T-cell (primary cell): ENCODE data around the gene CASQ1. TPM values are rescaled to one million over a fixed set of nuclear protein-coding genes. Genes with fewer than 3 reads are reported as not detected.

Experiments used
- ATAC-seq, 4 experiments: fragments of 200-7000 bp in 3 of 4; fragments of 150-1000 bp in 1 of 4; cut with Tn5 transposase; replicated peaks in 1 of 4; 1 replicate in 3 of 4; 2 replicates in 1 of 4; pipeline ENCODE4 v1.10.0; 2021; ENCODE audit warnings: moderate library complexity in 3 of 4, mild to moderate bottlenecking in 2 of 4, moderate number of reproducible peaks in 1 of 4
- CTCF ChIA-PET, 2 donors: fragments of 300-600 bp; sonication (Branson Sonifier 250); formaldehyde crosslinking; loops; one replicate each; lab custom pipeline; 2022; ENCODE audit warnings: antibody characterized with exemption in 2 of 2; lab: Charles Lee
- POLR2A ChIA-PET, 2 donors: fragments of 300-600 bp; sonication (Branson Sonifier 250); formaldehyde crosslinking; loops; one replicate each; lab custom pipeline; 2022; ENCODE audit warnings: antibody characterized with exemption in 2 of 2; lab: Charles Lee
- DNase-seq, 35 experiments: peaks; one replicate each; pipeline versions ENCODE4 v3.0.0 to v3.0.0-alpha.2; 2013 to 2023
- H3K27ac ChIP-seq: one replicate; pipeline ENCODE4 v1.5.1; 2013; ENCODE audit warnings: low read length
- H3K27me3 ChIP-seq, 2 experiments: replicated peaks in 1 of 2; 1 replicate in 1 of 2; 2 replicates in 1 of 2; pipeline versions ENCODE4 v1.6.1 to v1.7.0; 2013; ENCODE audit warnings: low read length in 1 of 2, mixed read lengths in 1 of 2; ENCODE audit not compliant: control insufficient read depth in 2 of 2, insufficient read depth in 2 of 2; ENCODE audit errors: extremely low read depth in 1 of 2
- H3K36me3 ChIP-seq, 2 donors: 1 replicate in 1 of 2; 2 replicates in 1 of 2; pipeline versions ENCODE4 v1.6.1 to v1.7.0; 2013; ENCODE audit warnings: low read length in 1 of 2; ENCODE audit not compliant: control insufficient read depth in 2 of 2, insufficient read depth in 1 of 2; ENCODE audit errors: extremely low read depth in 1 of 2
- H3K4me1 ChIP-seq, 2 experiments: 1 replicate in 1 of 2; 2 replicates in 1 of 2; pipeline versions ENCODE4 v1.6.1 to v1.7.0; 2013; ENCODE audit warnings: low read length in 2 of 2, mixed read lengths in 1 of 2; ENCODE audit not compliant: insufficient read depth in 2 of 2, control insufficient read depth in 1 of 2; ENCODE audit errors: extremely low read depth in 1 of 2
- H3K4me3 ChIP-seq, 2 donors: 1 replicate in 1 of 2; 2 replicates in 1 of 2; pipeline versions ENCODE4 v1.5.1 to v1.7.0; 2013; ENCODE audit warnings: mild to moderate bottlenecking in 2 of 2, low read length in 1 of 2, moderate library complexity in 1 of 2; ENCODE audit not compliant: control insufficient read depth in 1 of 2; ENCODE audit errors: extremely low read depth in 1 of 2
- H3K9me3 ChIP-seq: 2 replicates; pipeline ENCODE4 v1.7.0; 2013
- H3K27ac Mint-ChIP-seq, 2 donors: one replicate each; pipeline ENCODE4 v1.8.0; 2020 to 2021; ENCODE audit warnings: mild to moderate bottlenecking in 2 of 2, mixed read lengths in 2 of 2
- H3K27me3 Mint-ChIP-seq, 2 donors: one replicate each; pipeline ENCODE4 v1.8.0; 2021 to 2022; ENCODE audit warnings: mixed read lengths in 2 of 2
- H3K36me3 Mint-ChIP-seq: one replicate; pipeline ENCODE4 v1.8.0; 2021; ENCODE audit warnings: mixed read lengths
- H3K4me1 Mint-ChIP-seq, 3 donors: one replicate each; pipeline ENCODE4 v1.8.0; 2020 to 2022; ENCODE audit warnings: mixed read lengths in 3 of 3, mild to moderate bottlenecking in 1 of 3
- H3K4me3 Mint-ChIP-seq, 3 donors: one replicate each; pipeline ENCODE4 v1.8.0; 2020 to 2022; ENCODE audit warnings: mild to moderate bottlenecking in 3 of 3, mixed read lengths in 3 of 3, moderate library complexity in 3 of 3
- H3K9me3 Mint-ChIP-seq, 3 donors: one replicate each; pipeline ENCODE4 v1.8.0; 2020 to 2022; ENCODE audit warnings: mixed read lengths in 3 of 3
- WGBS: methylation state at CpG from one replicate; pipeline ENCODE4 v1.1.5; 2013; ENCODE audit warnings: missing lambda C conversion rate; ENCODE audit not compliant: insufficient coverage; 5-methylcytosine and 5-hydroxymethylcytosine counted together
- total RNA-seq, 35 experiments: library from RNA in 6 of 35; stranded (reverse) in 6 of 35; fragments of 120-200 nt in 1 of 35; gene quantifications; one replicate each; pipeline versions ENCODE4 v1.2.1 to v1.2.4 and lab custom pipeline; 2013 to 2026

CASQ1 gene
- total RNA-seq, 5 donors from 2014 or later (not counting 1 experiment from before 2014, with no cell fraction given) = not detected

DNA sequence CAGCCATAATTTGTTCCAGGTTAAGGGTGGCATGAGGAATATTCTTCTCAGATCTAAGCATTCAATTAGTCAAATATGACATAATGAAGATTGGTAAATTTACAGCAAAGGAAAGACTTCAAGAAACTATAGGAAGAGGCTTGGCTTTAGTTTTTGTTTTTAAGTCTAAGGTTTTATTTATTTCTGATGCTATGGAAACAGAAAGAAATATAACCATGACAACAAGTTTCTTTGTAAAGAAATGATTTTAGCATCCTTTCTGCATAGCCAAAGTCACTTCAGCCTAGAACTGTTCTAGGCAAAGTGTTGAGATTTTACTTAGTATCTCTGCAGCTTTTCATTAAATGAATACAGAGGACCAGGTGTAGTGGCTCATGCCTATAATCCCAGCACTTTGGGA is 42.5 kb downstream of the CASQ1 start:
- H3K27ac Mint-ChIP-seq = peak overlapping the region in 1 of 2 donors; percentile 6
- Histone ChIP-seq H3K36me3 (peaks cover under 1 to 73% of the 10 kb centered on the region in 2 donors), H3K9me3 (no peaks in the 10 kb centered on the region), H3K27me3 (no peaks in the 10 kb centered on the region), H3K4me1 (no peaks in the 10 kb centered on the region), H3K27ac (no peak overlapping the region), H3K4me3 (no peak overlapping the region)
- H3K36me3 Mint-ChIP-seq = peaks cover 59% of the 10 kb centered on the region
- DNase-seq (no peak), ATAC-seq (no peak)
- POLR2A ChIA-PET = no interaction called here
- no peaks in the 10 kb centered on the region for H3K9me3 Mint-ChIP-seq
- H3K27me3 Mint-ChIP-seq = no peaks in the 10 kb centered on the region
- peaks cover 6 to 18% (median 13%) of the 10 kb centered on the region in 3 donors for H3K4me1 Mint-ChIP-seq
- no peak overlapping the region for H3K4me3 Mint-ChIP-seq
- CTCF ChIA-PET = interaction anchor here in 1 of 2 donors (2.3 to 3.2 kb wide), 2 partner anchors 19 to 59 kb away, joined by 6 to 10 read pairs; no protein-coding TSS in a partner anchor

- H3K27me3 Mint-ChIP-seq = no peaks in the 10 kb centered on the region
- ATAC-seq = no peak
- Histone ChIP-seq H3K9me3 (no peaks in the 10 kb centered on the region), H3K27ac (no peak overlapping the region), H3K27me3 (no peaks in the 10 kb centered on the region), H3K4me3 (no peak overlapping the region), H3K4me1 (no peaks in the 10 kb centered on the region), H3K36me3 (peaks cover 13 to 70% of the 10 kb centered on the region in 2 donors)
- ChIA-PET CTCF (no interaction called here), POLR2A (interaction anchor here in 1 of 2 donors (0.6 kb wide), 1 partner anchor 348 kb away, joined by 3 read pairs; no protein-coding TSS in a partner anchor)
- H3K9me3 Mint-ChIP-seq = no peaks in the 10 kb centered on the region
- peaks cover 6 to 24% (median 15%) of the 10 kb centered on the region in 3 donors for H3K4me1 Mint-ChIP-seq
- WGBS = 90% methylated on average over 3 of the region's 5 CpGs
- no peak overlapping the region for H3K27ac Mint-ChIP-seq
- DNase-seq = no peak
- peaks cover 59% of the 10 kb centered on the region for H3K36me3 Mint-ChIP-seq
- no peak overlapping the region for H3K4me3 Mint-ChIP-seq
Observed at GRCh38 chr1:160236806-160237205, 46.4 kb downstream of the CASQ1 start.

DNA sequence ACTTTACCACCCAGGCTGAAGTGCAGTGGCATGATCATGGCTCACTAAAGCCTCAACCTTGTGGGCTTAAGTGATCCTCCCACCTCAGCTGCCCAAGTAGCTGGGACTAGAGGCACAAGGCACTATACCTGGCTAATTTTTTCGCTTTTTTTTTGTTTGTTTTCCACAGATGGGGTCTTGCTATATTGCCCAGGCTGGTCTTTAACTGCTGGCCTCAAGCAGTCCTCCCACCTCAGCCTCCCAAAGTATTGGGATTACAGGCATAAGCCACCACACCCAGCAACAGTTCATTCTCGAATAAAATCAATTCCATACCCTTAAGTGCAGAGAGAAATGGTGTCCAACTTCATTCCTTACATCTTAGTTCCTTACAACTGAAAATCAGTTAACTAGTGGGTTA is 47.2 kb downstream of the CASQ1 start:
- Mint-ChIP-seq H3K9me3 (no peaks in the 10 kb centered on the region), H3K27me3 (no peaks in the 10 kb centered on the region), H3K36me3 (peaks cover 62% of the 10 kb centered on the region), H3K4me3 (no peak overlapping the region), H3K4me1 (peaks cover 6 to 24% (median 15%) of the 10 kb centered on the region in 3 donors), H3K27ac (no peak overlapping the region)
- H3K27me3 ChIP-seq = no peaks in the 10 kb centered on the region
- no peak overlapping the region for H3K27ac ChIP-seq
- no peak overlapping the region for H3K4me3 ChIP-seq
- no CpG with 5 or more reads among the region's 2 CpGs for WGBS
- no peaks in the 10 kb centered on the region for H3K4me1 ChIP-seq
- H3K9me3 ChIP-seq = no peaks in the 10 kb centered on the region
- POLR2A ChIA-PET = interaction anchor here in 1 of 2 donors (0.6 kb wide), 1 partner anchor 347 kb away, joined by 3 read pairs; no protein-coding TSS in a partner anchor
- CTCF ChIA-PET = no interaction called here
- peaks cover 16 to 68% of the 10 kb centered on the region in 2 donors for H3K36me3 ChIP-seq
- ATAC-seq = no peak
- DNase-seq = no peak

DNA sequence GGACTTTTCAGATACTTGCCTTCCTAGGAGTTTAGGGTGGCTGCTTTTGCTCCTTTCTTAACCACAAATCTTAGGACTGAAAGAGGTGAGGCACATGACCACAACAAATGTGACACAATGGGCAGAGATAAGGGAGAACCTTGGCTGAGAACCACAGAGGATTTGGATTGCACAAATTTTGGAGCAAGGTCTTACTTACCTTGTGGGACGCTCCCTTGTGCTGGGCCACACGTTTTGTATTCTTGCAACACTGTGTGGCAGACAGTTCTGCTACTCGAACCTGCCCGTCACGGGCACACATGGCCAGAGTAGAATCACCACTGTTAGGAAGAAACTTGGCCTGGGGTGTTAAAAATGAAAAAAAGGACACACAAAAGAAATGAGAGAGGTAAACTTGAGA is 48.0 kb downstream of the CASQ1 start:
- Histone ChIP-seq H3K4me1 (no peaks in the 10 kb centered on the region), H3K27ac (no peak overlapping the region), H3K9me3 (no peaks in the 10 kb centered on the region), H3K4me3 (no peak overlapping the region), H3K27me3 (no peaks in the 10 kb centered on the region), H3K36me3 (peaks cover 16 to 72% of the 10 kb centered on the region in 2 donors)
- Mint-ChIP-seq H3K9me3 (no peaks in the 10 kb centered on the region), H3K36me3 (peaks cover 69% of the 10 kb centered on the region), H3K27ac (no peak overlapping the region), H3K4me1 (peaks cover 6 to 24% (median 17%) of the 10 kb centered on the region in 3 donors), H3K4me3 (no peak overlapping the region), H3K27me3 (no peaks in the 10 kb centered on the region)
- DNase-seq (no peak), ATAC-seq (no peak)
- ChIA-PET POLR2A (interaction anchor here in 1 of 2 donors (0.6 kb wide), 1 partner anchor 15 kb away, joined by 8 read pairs; no protein-coding TSS in a partner anchor), CTCF (interaction anchor here (0.9 to 1.2 kb wide), 2 partner anchors 14 kb away, joined by 3 to 5 read pairs; no protein-coding TSS in a partner anchor)
- 100% methylated on average over 1 of the region's 5 CpGs for WGBS

GRCh38 chr1:160239582-160240299 is 49.4 kb downstream of the CASQ1 start:
- H3K4me3 Mint-ChIP-seq = no peak overlapping the region

DNA sequence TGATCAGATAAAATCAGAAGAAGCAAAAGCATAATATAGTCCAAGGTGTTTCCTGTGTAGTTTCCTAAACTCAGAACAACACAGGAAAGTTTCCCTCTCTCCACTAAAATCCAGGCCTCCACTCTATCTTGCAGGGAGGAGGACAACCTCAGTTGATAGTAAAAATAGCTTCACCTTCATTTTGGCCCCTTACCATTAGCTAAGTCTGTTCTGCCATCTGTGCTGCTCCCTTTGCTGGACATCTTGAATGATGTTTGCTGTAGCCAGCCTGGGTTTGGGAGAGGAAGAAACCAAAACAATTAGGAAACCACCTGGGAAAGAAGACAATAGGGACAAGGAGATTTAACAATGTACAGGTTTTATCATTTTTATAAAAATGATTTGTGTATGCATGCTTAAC is 53.4 kb downstream of the CASQ1 start:
- H3K27me3 ChIP-seq = no peaks in the 10 kb centered on the region
- peaks cover 42% of the 10 kb centered on the region for H3K36me3 Mint-ChIP-seq
- H3K9me3 ChIP-seq = no peaks in the 10 kb centered on the region
- POLR2A ChIA-PET = interaction anchor here (0.7 kb wide), 2 partner anchors 15 to 44 kb away, joined by 3 read pairs; no protein-coding TSS in a partner anchor
- no peak overlapping the region for H3K27ac ChIP-seq
- CTCF ChIA-PET = interaction anchor here (0.6 to 1.6 kb wide), 3 partner anchors 9 to 48 kb away, joined by 3 to 6 read pairs (median 4); no protein-coding TSS in a partner anchor
- no peak overlapping the region for H3K4me3 ChIP-seq
- ATAC-seq (no peak), DNase-seq (no peak)
- H3K4me1 ChIP-seq = no peaks in the 10 kb centered on the region
- H3K36me3 ChIP-seq = peaks cover 7 to 43% of the 10 kb centered on the region in 2 donors
- no peaks in the 10 kb centered on the region for H3K27me3 Mint-ChIP-seq
- H3K9me3 Mint-ChIP-seq = no peaks in the 10 kb centered on the region
- H3K4me1 Mint-ChIP-seq = peaks cover 16 to 30% (median 29%) of the 10 kb centered on the region in 3 donors
- peak overlapping the region in 1 of 2 donors; percentile 2 for H3K27ac Mint-ChIP-seq
- no peak overlapping the region for H3K4me3 Mint-ChIP-seq

More at GRCh38 chr1:160239582-160240299, 49.4 kb downstream of the CASQ1 start:
- no peaks in the 10 kb centered on the region for H3K27me3 ChIP-seq
- peaks cover 16 to 81% of the 10 kb centered on the region in 2 donors for H3K36me3 ChIP-seq
- H3K27ac Mint-ChIP-seq = no peak overlapping the region
- no peak for DNase-seq
- H3K27ac ChIP-seq = no peak overlapping the region
- WGBS = 96% methylated on average over 24 of the region's 24 CpGs
- no peak overlapping the region for H3K4me3 ChIP-seq
- H3K9me3 ChIP-seq = no peaks in the 10 kb centered on the region
- no peaks in the 10 kb centered on the region for H3K9me3 Mint-ChIP-seq
- CTCF ChIA-PET = interaction anchor here in 1 of 2 donors (1.2 kb wide), 1 partner anchor 12 kb away, joined by 5 read pairs; no protein-coding TSS in a partner anchor
- POLR2A ChIA-PET = no interaction called here
- H3K4me1 Mint-ChIP-seq = peaks cover 1 to 21% (median 11%) of the 10 kb centered on the region in 3 donors
- ATAC-seq = no peak
- no peaks in the 10 kb centered on the region for H3K27me3 Mint-ChIP-seq
- H3K36me3 Mint-ChIP-seq = peaks cover 69% of the 10 kb centered on the region
- H3K4me1 ChIP-seq = no peaks in the 10 kb centered on the region
